ENCODE results near the gene AFMID.
A peak's percentile ranks its signal among the peaks of the same experiment; 100 is the strongest.

The AFMID gene

GRCh38 chr17:78253946-78254672 lies 66.9 kb downstream of the AFMID start (continued):
- TF ChIP-seq ZNF19 (tag by site-specific recombination; IDR thresholded peaks at IDR 0.05; ENCODE audit: low read depth) (no peak), ZNF121 (tag by site-specific recombination; IDR thresholded peaks at IDR 0.05) (0 out of 2 replicates have a peak, but pooled peaks have one; percentile 9), ZBTB17 (tag by site-specific recombination; IDR thresholded peaks at IDR 0.05) (peak; percentile 97), ZBTB7A (tag by site-specific recombination; IDR thresholded peaks at IDR 0.05; ENCODE audit: low read depth) (peak; percentile 95), ZNF473 (tag by site-specific recombination; IDR thresholded peaks at IDR 0.05) (no peak), ZSCAN16 (tag by site-specific recombination; IDR thresholded peaks at IDR 0.05) (0 out of 2 replicates have a peak, but pooled peaks have one; percentile 32), ZNF394 (tag by site-specific recombination; IDR thresholded peaks at IDR 0.05; ENCODE audit: borderline replicate concordance) (peak; percentile 42; the same call in 1 of the 2 replicates), ZNF239 (tag by site-specific recombination; IDR thresholded peaks at IDR 0.05) (no peak), ZNF664 (tag by site-specific recombination; IDR thresholded peaks at IDR 0.05) (no peak), YY1 (tag by site-specific recombination; IDR thresholded peaks at IDR 0.05) (peak; percentile 85), ZNF513 (tag by site-specific recombination; IDR thresholded peaks at IDR 0.05) (no peak), ZNF571 (tag by site-specific recombination; IDR thresholded peaks at IDR 0.05) (no peak), ZBTB10 (tag by site-specific recombination; IDR thresholded peaks at IDR 0.05) (peak; percentile 41; the same call in 1 of the 2 replicates), ZNF221 (tag by site-specific recombination; IDR thresholded peaks at IDR 0.05; ENCODE audit: borderline replicate concordance) (no peak), ZNF560 (tag by site-specific recombination; IDR thresholded peaks at IDR 0.05; ENCODE audit: borderline replicate concordance) (no peak), ZBTB11 (tag by site-specific recombination; conservative IDR thresholded peaks at IDR 0.05; ENCODE audit: low read depth) (0 out of 2 replicates have a peak, but pooled peaks have one; percentile 25), KLF17 (tag by site-specific recombination; IDR thresholded peaks at IDR 0.05) (peak; percentile 42; the same call in 1 of the 2 replicates), ZNF549 (tag by site-specific recombination; IDR thresholded peaks at IDR 0.05) (no peak), OSR2 (tag by site-specific recombination; IDR thresholded peaks at IDR 0.05) (no peak), ZFP41 (tag by site-specific recombination; IDR thresholded peaks at IDR 0.05; ENCODE audit: borderline replicate concordance) (no peak), ZNF398 (tag by site-specific recombination; IDR thresholded peaks at IDR 0.05) (peak; percentile 25; the same call in 1 of the 2 replicates), ZNF266 (tag by site-specific recombination; IDR thresholded peaks at IDR 0.05; ENCODE audit: low read depth) (no peak), PRDM6 (tag by site-specific recombination; IDR thresholded peaks at IDR 0.05) (no peak), ZSCAN30 (tag by site-specific recombination; IDR thresholded peaks at IDR 0.05) (peak; percentile 91)
